Activated T-cell treated with anti-CD3 and anti-CD28 coated beads for 1 hour (primary cell): ENCODE results near the gene TBC1D1.

Experiments used
- DNase-seq: peaks from one replicate; pipeline ENCODE4 v3.0.0-alpha.2; 2020; ENCODE audit warnings: low read depth

The TBC1D1 gene

GRCh38 chr4:38056011-38056685 lies 165.3 kb downstream of the TBC1D1 start:
- DNase-seq = no peak

GRCh38 chr4:38058151-38058550 lies 167.3 kb downstream of the TBC1D1 start:
- DNase-seq = no peak

GRCh38 chr4:38060829-38061431 lies 170.0 kb downstream of the TBC1D1 start:
- DNase-seq = no peak

GRCh38 chr4:38062088-38062775 lies 171.3 kb downstream of the TBC1D1 start:
- peak; percentile 56 for DNase-seq

GRCh38 chr4:38062776-38063097 lies 171.9 kb downstream of the TBC1D1 start:
- no peak for DNase-seq

- no peak for DNase-seq
These were observed 174.3 kb downstream of the TBC1D1 start for GRCh38 chr4:38065176-38065575.

- no peak for DNase-seq
These were observed 175.0 kb downstream of the TBC1D1 start for GRCh38 chr4:38065900-38066299.

- no peak for DNase-seq
These were observed 176.6 kb downstream of the TBC1D1 start for GRCh38 chr4:38067499-38067898.

- no peak for DNase-seq
These were observed 177.2 kb downstream of the TBC1D1 start for GRCh38 chr4:38068107-38068506.

GRCh38 chr4:38069271-38069760 lies 178.4 kb downstream of the TBC1D1 start:
- DNase-seq = no peak

GRCh38 chr4:38071801-38072431 lies 181.0 kb downstream of the TBC1D1 start:
- DNase-seq = no peak

GRCh38 chr4:38072578-38072977 lies 181.7 kb downstream of the TBC1D1 start:
- no peak for DNase-seq

GRCh38 chr4:38073596-38074234 lies 182.8 kb downstream of the TBC1D1 start:
- no peak for DNase-seq

GRCh38 chr4:38075370-38076152 lies 184.7 kb downstream of the TBC1D1 start:
- DNase-seq = no peak

GRCh38 chr4:38076153-38076669 lies 185.3 kb downstream of the TBC1D1 start:
- no peak for DNase-seq

- no peak for DNase-seq
These were observed 187.1 kb downstream of the TBC1D1 start for GRCh38 chr4:38077791-38078489.

GRCh38 chr4:38078590-38079421 lies 187.9 kb downstream of the TBC1D1 start:
- DNase-seq = no peak

- no peak for DNase-seq
These were observed 189.4 kb downstream of the TBC1D1 start for GRCh38 chr4:38080061-38080974.

- DNase-seq = no peak
These were observed 191.1 kb downstream of the TBC1D1 start for GRCh38 chr4:38082021-38082420.
